HG02840 (cell line): ENCODE results near the gene ZDHHC7.

Experiments used
- ATAC-seq: cut with Tn5 transposase; IDR thresholded peaks from one replicate; pipeline ENCODE4 v1.9.1; 2021; ENCODE audit warnings: mild to moderate bottlenecking, moderate library complexity, moderate number of reproducible peaks; ENCODE audit not compliant: unreplicated experiment, low FRiP score

Gene ZDHHC7

DNA sequence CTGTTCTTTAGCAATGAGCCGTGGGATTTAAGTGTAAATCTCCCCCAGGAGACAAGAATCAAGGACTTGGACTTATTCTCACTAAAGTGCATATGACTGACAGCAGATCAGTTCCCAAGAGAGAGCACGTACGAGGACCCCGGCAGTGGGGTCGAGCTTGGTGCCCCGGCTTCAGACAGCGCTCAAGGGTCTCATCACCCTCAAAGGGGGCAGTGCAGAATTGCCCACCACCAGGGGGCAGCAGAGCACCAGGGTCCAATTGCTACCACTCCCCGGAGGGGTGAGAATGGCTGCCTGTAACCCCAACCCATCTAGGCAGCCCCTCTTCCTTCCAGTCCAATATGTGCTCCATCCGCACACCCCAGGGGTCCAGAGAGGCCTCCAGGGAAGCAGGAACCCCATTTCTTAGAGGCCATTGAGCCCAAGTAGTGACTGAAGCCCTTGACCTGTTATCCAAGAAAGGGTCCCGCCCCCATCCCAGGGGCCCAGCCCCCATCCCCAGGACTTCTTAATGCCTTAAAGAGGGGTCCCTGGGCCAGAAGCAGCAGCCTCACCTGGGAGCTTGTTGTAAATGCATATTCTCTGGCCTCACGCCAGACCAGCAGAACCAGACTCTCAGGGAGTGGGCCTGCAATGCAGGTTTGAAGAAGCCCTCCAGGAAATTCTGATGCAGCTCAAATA lies 86.1 kb downstream of the ZDHHC7 start:
- no peak for ATAC-seq

- no peak for ATAC-seq
Measured at GRCh38 chr16:84924331-84925091, 86.8 kb downstream of the ZDHHC7 start.
